Non-pigmented ciliary epithelial cell (primary cell): ENCODE results near the gene KLHL21.

Source experiments
- DNase-seq: peaks from one replicate; pipeline ENCODE4 v3.0.0-alpha.2; 2010; ENCODE audit warnings: low read depth

The KLHL21 gene

GRCh38 chr1:6625584-6626149, 23.0 kb upstream of the KLHL21 start:
- DNase-seq: no peak

GRCh38 chr1:6624710-6625583, 22.3 kb upstream of the KLHL21 start, which contains the start of gene THAP3:
THAP3 (plus strand) TSS chr1:6624868; CDS start chr1:6625219, 351 bp downstream.
- no peak for DNase-seq

- DNase-seq: no peak
Observed at GRCh38 chr1:6623269-6623965, 20.7 kb upstream of the KLHL21 start.

GRCh38 chr1:6622396-6623152, 19.9 kb upstream of the KLHL21 start:
- no peak for DNase-seq

GRCh38 chr1:6621429-6622391, 19.0 kb upstream of the KLHL21 start:
- no peak for DNase-seq

- DNase-seq: no peak
Observed at GRCh38 chr1:6619045-6619444, 16.4 kb upstream of the KLHL21 start.

- DNase-seq: no peak
Observed at GRCh38 chr1:6614929-6615785, 12.5 kb upstream of the KLHL21 start.

GRCh38 chr1:6614019-6614928, 11.6 kb upstream of the KLHL21 start:
- no peak for DNase-seq

GRCh38 chr1:6613361-6614018, 10.8 kb upstream of the KLHL21 start, which contains the start of gene PHF13:
PHF13 (plus strand) TSS chr1:6613731; CDS start chr1:6614067, 336 bp downstream.
- DNase-seq: peak; percentile 90

- no peak for DNase-seq
Observed at GRCh38 chr1:6612641-6613360, 10.1 kb upstream of the KLHL21 start.

- peak; percentile 65 for DNase-seq
Observed at GRCh38 chr1:6603915-6604558, 1.4 kb upstream of the KLHL21 start.

GRCh38 chr1:6603238-6603914, 707 bp upstream of the KLHL21 start:
- DNase-seq: no peak

- no peak for DNase-seq
Observed at GRCh38 chr1:6601923-6602668, 573 bp downstream of the KLHL21 start.

- peak; percentile 79 for DNase-seq
Observed at GRCh38 chr1:6601049-6601922, 1.4 kb downstream of the KLHL21 start.
